B cell (primary cell): ENCODE measurements around the gene DFFB. TPM values are rescaled to one million over a fixed set of nuclear protein-coding genes. Genes with fewer than 3 reads are reported as not detected.

ENCODE experiments used
- ATAC-seq: fragments of 200-7000 bp; cut with Tn5 transposase; one replicate; pipeline ENCODE4 v1.10.0; 2021; ENCODE audit warnings: low read depth, mild to moderate bottlenecking, moderate number of reproducible peaks, moderate library complexity
- CTCF ChIA-PET: fragments of 350-600 bp; sonication (Branson Sonifier 250); formaldehyde crosslinking; loops from one replicate; lab custom pipeline; 2021; ENCODE audit warnings: antibody characterized with exemption, inconsistent platforms; lab: Charles Lee
- POLR2A ChIA-PET: fragments of 350-600 bp; sonication (Branson Sonifier 250); formaldehyde crosslinking; loops from one replicate; lab custom pipeline; 2021; ENCODE audit warnings: antibody characterized with exemption; lab: Charles Lee
- DNase-seq: peaks from one replicate; pipeline ENCODE4 v3.0.0; 2013
- H2AFZ ChIP-seq: 2 replicates; pipeline ENCODE4 v1.6.1; 2012; ENCODE audit warnings: mild to moderate bottlenecking, low read depth, low read length; ENCODE audit not compliant: insufficient read depth, poor library complexity, severe bottlenecking
- H3K27ac ChIP-seq, 2 donors: 1 replicate in 1 of 2; 2 replicates in 1 of 2; pipeline ENCODE4 v1.5.1; 2012 to 2013; ENCODE audit warnings: low read length in 2 of 2, mild to moderate bottlenecking in 2 of 2, moderate library complexity in 1 of 2
- H3K27me3 ChIP-seq, 4 experiments: fragments of 200-600 bp in 1 of 4; sonication (generic) in 1 of 4; replicated peaks in 1 of 4; 1 replicate in 2 of 4; 2 replicates in 2 of 4; pipeline versions ENCODE4 v1.6.1 to v1.7.0; 2013 to 2016; ENCODE audit warnings: low read length in 3 of 4, mild to moderate bottlenecking in 2 of 4, mixed read lengths in 1 of 4, moderate library complexity in 1 of 4; ENCODE audit not compliant: insufficient read depth in 4 of 4, control insufficient read depth in 3 of 4; ENCODE audit errors: control extremely low read depth in 1 of 4
- H3K36me3 ChIP-seq, 2 experiments: replicated peaks in 1 of 2; 1 replicate in 1 of 2; 2 replicates in 1 of 2; pipeline versions ENCODE4 v1.6.1 to v1.7.1; 2013; ENCODE audit warnings: low read length in 1 of 2; ENCODE audit not compliant: insufficient read depth in 2 of 2, control insufficient read depth in 1 of 2; ENCODE audit errors: control extremely low read depth in 1 of 2, extremely low read depth in 1 of 2
- H3K4me1 ChIP-seq, 2 donors: fragments of 200-600 bp in 1 of 2; sonication (generic) in 1 of 2; 1 replicate in 1 of 2; 2 replicates in 1 of 2; pipeline versions ENCODE4 v1.5.1 to v1.6.1; 2013 to 2017; ENCODE audit warnings: low read length in 2 of 2; ENCODE audit not compliant: control insufficient read depth in 2 of 2, insufficient read depth in 2 of 2
- H3K4me2 ChIP-seq: replicated peaks from 2 replicates; pipeline ENCODE3; 2012; ENCODE audit warnings: mild to moderate bottlenecking, low read depth, low read length; ENCODE audit not compliant: poor library complexity, severe bottlenecking
- H3K4me3 ChIP-seq, 5 experiments: fragments of 200-600 bp in 1 of 5; sonication (generic) in 1 of 5; 1 replicate in 3 of 5; 2 replicates in 2 of 5; pipeline versions ENCODE4 v1.5.1 to v1.7.0; 2011 to 2016; ENCODE audit warnings: low read length in 4 of 5, mild to moderate bottlenecking in 4 of 5, low read depth in 2 of 5, control low read depth in 1 of 5, moderate library complexity in 1 of 5; ENCODE audit not compliant: insufficient read depth in 1 of 5; ENCODE audit errors: control extremely low read depth in 1 of 5, extremely low read depth in 1 of 5
- H3K79me2 ChIP-seq: fragments of 200-600 bp; sonication (generic); one replicate; pipeline ENCODE4 v1.6.0; 2016; ENCODE audit warnings: low read length; ENCODE audit not compliant: control insufficient read depth, insufficient read depth
- H3K9ac ChIP-seq: fragments of 200-600 bp; sonication (generic); 2 replicates; pipeline ENCODE4 v1.6.1; 2017; ENCODE audit warnings: mild to moderate bottlenecking, low read length, moderate library complexity
- H3K9me3 ChIP-seq, 3 donors: one replicate each; pipeline versions ENCODE4 v1.6.1 to v1.7.1; 2013; ENCODE audit warnings: low read length in 2 of 3; ENCODE audit not compliant: control insufficient read depth in 2 of 3, insufficient read depth in 1 of 3; ENCODE audit errors: control extremely low read depth in 1 of 3
- H4K20me1 ChIP-seq: 2 replicates; pipeline ENCODE4 v1.6.0; 2012; ENCODE audit warnings: mild to moderate bottlenecking, low read length; ENCODE audit not compliant: insufficient read depth, control insufficient read depth, poor library complexity, severe bottlenecking
- H3K27ac Mint-ChIP-seq: one replicate; pipeline ENCODE4 v1.8.0; 2021; ENCODE audit warnings: mixed read lengths
- H3K27me3 Mint-ChIP-seq: one replicate; pipeline ENCODE4 v1.8.0; 2021; ENCODE audit warnings: mixed read lengths
- H3K4me1 Mint-ChIP-seq: one replicate; pipeline ENCODE4 v1.8.0; 2021; ENCODE audit warnings: mixed read lengths
- H3K4me3 Mint-ChIP-seq: one replicate; pipeline ENCODE4 v1.8.0; 2021; ENCODE audit warnings: mixed read lengths
- H3K9me3 Mint-ChIP-seq: one replicate; pipeline ENCODE4 v1.8.0; 2022; ENCODE audit warnings: mixed read lengths; ENCODE audit not compliant: insufficient read depth
- WGBS: methylation state at CpG from one replicate; pipeline ENCODE4 v1.1.5; 2013; ENCODE audit warnings: missing lambda C conversion rate; ENCODE audit not compliant: insufficient coverage; 5-methylcytosine and 5-hydroxymethylcytosine counted together
- intact Hi-C: fragments of 100-400 bp; cut with micrococcal nuclease; formaldehyde crosslinking; loops from one replicate; pipeline ENCODE4 v1.10.0; 2022
- polyA plus RNA-seq: library from polyadenylated mRNA; depleted of rRNA; stranded (reverse); fragments of >200 nt; gene quantifications from 2 replicates; pipeline ENCODE4 v1.2.3, GENCODE V29; 2012
- total RNA-seq, 2 donors: library from RNA; stranded (reverse); fragments of 120-200 nt in 1 of 2; gene quantifications; 1 replicate in 1 of 2; 2 replicates in 1 of 2; pipeline versions ENCODE4 v1.2.3 to v1.2.4, GENCODE V29; 2013 to 2022
- TF ChIP-seq, protein P1 (sequence below): fragments of 200-600 bp; IDR thresholded peaks from one replicate; pipeline ENCODE4 v1.8.0; 2022; ENCODE audit warnings: antibody characterized with exemption, mild to moderate bottlenecking

Gene DFFB
- total and polyA plus RNA-seq, 2 donors (not counting 1 experiment from before 2014, with no cell fraction given): 14.0 to 17.4 TPM

DNA sequence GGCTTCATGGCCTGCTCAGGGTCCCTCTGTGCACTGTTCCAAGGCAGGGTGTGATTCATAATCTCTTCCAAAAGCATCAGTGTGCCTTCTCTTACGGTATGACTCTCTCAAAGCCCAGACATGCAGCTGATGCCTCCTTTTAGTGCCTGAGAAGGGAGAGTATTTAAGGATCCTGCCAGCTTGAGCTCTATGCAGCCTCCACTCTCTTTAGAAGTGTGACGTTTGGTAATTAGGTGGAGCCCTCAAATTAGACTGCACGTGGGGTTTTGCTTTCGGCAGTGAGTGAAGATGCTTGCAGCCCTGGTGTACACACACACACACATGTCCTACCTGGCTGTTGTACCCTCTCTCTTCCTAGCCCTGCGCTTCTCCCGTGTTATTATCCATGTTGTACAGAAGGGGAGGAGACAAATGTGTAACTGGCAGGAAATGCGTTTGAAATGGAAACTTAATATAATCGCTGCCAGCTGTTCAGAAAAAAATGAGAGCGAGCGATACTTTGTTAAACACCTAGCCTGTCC, 45.4 kb downstream of the DFFB start:
- peaks cover 21% of the 10 kb centered on the region for H3K79me2 ChIP-seq
- no peak for ATAC-seq

More for the DNA sequence above, 45.4 kb downstream of the DFFB start:
- TF ChIP-seq, protein P1, sequence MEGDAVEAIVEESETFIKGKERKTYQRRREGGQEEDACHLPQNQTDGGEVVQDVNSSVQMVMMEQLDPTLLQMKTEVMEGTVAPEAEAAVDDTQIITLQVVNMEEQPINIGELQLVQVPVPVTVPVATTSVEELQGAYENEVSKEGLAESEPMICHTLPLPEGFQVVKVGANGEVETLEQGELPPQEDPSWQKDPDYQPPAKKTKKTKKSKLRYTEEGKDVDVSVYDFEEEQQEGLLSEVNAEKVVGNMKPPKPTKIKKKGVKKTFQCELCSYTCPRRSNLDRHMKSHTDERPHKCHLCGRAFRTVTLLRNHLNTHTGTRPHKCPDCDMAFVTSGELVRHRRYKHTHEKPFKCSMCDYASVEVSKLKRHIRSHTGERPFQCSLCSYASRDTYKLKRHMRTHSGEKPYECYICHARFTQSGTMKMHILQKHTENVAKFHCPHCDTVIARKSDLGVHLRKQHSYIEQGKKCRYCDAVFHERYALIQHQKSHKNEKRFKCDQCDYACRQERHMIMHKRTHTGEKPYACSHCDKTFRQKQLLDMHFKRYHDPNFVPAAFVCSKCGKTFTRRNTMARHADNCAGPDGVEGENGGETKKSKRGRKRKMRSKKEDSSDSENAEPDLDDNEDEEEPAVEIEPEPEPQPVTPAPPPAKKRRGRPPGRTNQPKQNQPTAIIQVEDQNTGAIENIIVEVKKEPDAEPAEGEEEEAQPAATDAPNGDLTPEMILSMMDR: no peak
- Mint-ChIP-seq H3K27ac (no peak overlapping the region), H3K4me3 (peak overlapping the region; percentile 45), H3K27me3 (no peaks in the 10 kb centered on the region), H3K9me3 (no peaks in the 10 kb centered on the region), H3K4me1 (peaks cover 18% of the 10 kb centered on the region)
- H2AFZ ChIP-seq: no peak overlapping the region
- peaks cover 0 to 8% (median 7%) of the 10 kb centered on the region in 3 donors for H3K9me3 ChIP-seq
- H3K36me3 ChIP-seq: no peaks in the 10 kb centered on the region
- CTCF ChIA-PET: no interaction called here
- WGBS: 77% methylated on average over 4 of the region's 10 CpGs
- no peak overlapping the region for H3K4me3 ChIP-seq
- H3K4me1 ChIP-seq: peaks cover 10 to 25% of the 10 kb centered on the region in 2 donors
- no peak for DNase-seq
- H3K9ac ChIP-seq: no peak overlapping the region
- no peak overlapping the region for H3K4me2 ChIP-seq
- POLR2A ChIA-PET: no interaction called here
- intact Hi-C loops: loop anchor here (5.0 to 10.0 kb wide), 2 partner anchors 248 to 1675 kb away; partner anchors contain the start of genes SKI, TP73 and WRAP73
- no peaks in the 10 kb centered on the region for H4K20me1 ChIP-seq
- H3K27me3 ChIP-seq: no peaks in the 10 kb centered on the region
- H3K27ac ChIP-seq: no peak overlapping the region
